Loucy (cell line): Measurements from ENCODE around the gene TRABD2B.

Experiments
- CTCF ChIP-seq: fragments of 200-600 bp; sonication (generic); conservative IDR thresholded peaks from 2 replicates; pipeline ENCODE4 v1.5.1; 2014; ENCODE audit warnings: mild to moderate bottlenecking, antibody characterized with exemption, low read length
- EZH2phosphoT487 ChIP-seq: fragments of 200-600 bp; IDR thresholded peaks from 2 replicates; pipeline ENCODE4 v1.6.1; 2018; ENCODE audit warnings: antibody characterized with exemption, mild to moderate bottlenecking, moderate library complexity, borderline replicate concordance

- TF ChIP-seq CTCF (no peak), EZH2phosphoT487 (no peak)
These were observed 41.1 kb upstream of the TRABD2B start for GRCh38 chr1:48038270-48038767.
